Kidney (tissue), 14 donors: ENCODE measurements around the gene SELENOP. TPM values are rescaled to one million over a fixed set of nuclear protein-coding genes. Genes with fewer than 3 reads are reported as not detected.

Experiments used
- DNase-seq, 5 donors: peaks; one replicate each; pipeline ENCODE4 v3.0.0-alpha.2; 2013 to 2020
- FAIRE-seq: peaks from 2 replicates; lab custom pipeline; 2012; peaks lifted over from hg19 to GRCh38; lab: Jason Lieb, UNC
- H3K27ac ChIP-seq, 2 donors: one replicate each; pipeline ENCODE4 v1.7.0; 2013; ENCODE audit warnings: low read depth in 2 of 2, low read length in 2 of 2, inconsistent platforms in 1 of 2
- H3K27me3 ChIP-seq: one replicate; pipeline ENCODE4 v1.7.1; 2013; ENCODE audit warnings: low read length, inconsistent platforms; ENCODE audit not compliant: control insufficient read depth, insufficient read depth
- H3K36me3 ChIP-seq, 3 donors: one replicate each; pipeline versions ENCODE4 v1.7.0 to v1.7.1; 2013; ENCODE audit warnings: low read length in 3 of 3, control low read depth in 1 of 3, inconsistent platforms in 1 of 3; ENCODE audit not compliant: insufficient read depth in 3 of 3, control insufficient read depth in 2 of 3
- H3K4me1 ChIP-seq, 3 donors: one replicate each; pipeline versions ENCODE4 v1.7.0 to v1.7.1; 2013; ENCODE audit warnings: low read length in 3 of 3, inconsistent platforms in 1 of 3, low read depth in 1 of 3; ENCODE audit not compliant: control insufficient read depth in 2 of 3, insufficient read depth in 2 of 3
- H3K4me3 ChIP-seq, 3 donors: one replicate each; pipeline versions ENCODE4 v1.7.0 to v1.8.1; 2013; ENCODE audit warnings: low read length in 3 of 3, control low read depth in 1 of 3, inconsistent platforms in 1 of 3
- H3K9ac ChIP-seq, 3 donors: one replicate each; pipeline versions ENCODE4 v1.7.0 to v1.7.1; 2013; ENCODE audit warnings: low read length in 3 of 3, control low read depth in 1 of 3, inconsistent platforms in 1 of 3
- H3K9me3 ChIP-seq, 3 donors: one replicate each; pipeline versions ENCODE4 v1.7.0 to v1.7.1; 2013; ENCODE audit warnings: low read length in 3 of 3, control low read depth in 1 of 3, inconsistent platforms in 1 of 3; ENCODE audit not compliant: control insufficient read depth in 2 of 3, insufficient read depth in 1 of 3
- intact Hi-C: fragments of 100-400 bp; cut with DNase I; formaldehyde crosslinking; loops from one replicate; pipeline ENCODE4 v1.11.1; 2022
- polyA plus RNA-seq: library from polyadenylated mRNA; stranded (reverse); fragments of 350-450 nt; fragmentation: Illumina TruSeq; extraction: RNeasy Lipid Tissue Mini Kit (QIAGEN cat#74804); gene quantifications from one replicate; pipeline ENCODE4 v1.2.3, GENCODE V29; 2014; ENCODE audit warnings: low read depth, low replicate concordance; ENCODE audit not compliant: insufficient read depth
- total RNA-seq: library from RNA; stranded (reverse); fragmentation: NEBNext Ultra II Directional; extraction: Animal tissue kit (Norgen Biotek cat#: 25700); gene quantifications from one replicate; pipeline ENCODE4 v1.2.1, GENCODE V29; 2021
- TF ChIP-seq, protein P1 (sequence below): IDR thresholded peaks from 3 replicates; pipeline ENCODE4 v1.5.1; 2012; ENCODE audit warnings: mild to moderate bottlenecking, moderate library complexity, borderline replicate concordance; ENCODE audit not compliant: insufficient read depth; ENCODE audit errors: extremely low read depth
- donor health status: control.
- donor health status: control.
- donor health status: control.
- donor health status: control.
- donor health status: control.
- donor health status: DM: yes; HTN: yes; CAD: no.
- donor health status: Normal renal cell carcinoma (clear cell type).

Gene SELENOP
- total and polyA plus RNA-seq, 2 donors from 2014 or later: 305 to 390 TPM

DNA sequence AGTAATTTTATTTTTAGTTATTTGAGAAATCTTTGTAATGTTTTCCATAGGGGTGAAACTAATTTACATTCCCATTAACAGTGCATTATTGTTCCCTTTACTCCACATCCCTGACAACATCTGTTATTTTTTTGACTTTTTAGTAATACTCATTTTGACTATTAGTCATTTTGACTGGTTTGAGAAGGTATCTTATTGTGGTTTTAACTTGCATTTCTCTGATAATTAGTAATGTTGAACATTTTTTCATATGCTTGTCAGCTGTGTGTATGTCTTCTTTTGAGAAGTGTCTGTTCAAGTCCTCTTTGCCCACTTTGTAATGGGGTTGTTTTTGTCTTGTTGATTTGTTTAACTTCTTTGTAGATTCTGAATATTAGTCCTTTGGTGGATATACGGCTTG, 27.6 kb downstream of the SELENOP start:
- Histone ChIP-seq H3K4me1 (no peaks in the 10 kb centered on the region), H3K9ac (no peak overlapping the region), H3K9me3 (peaks cover 0 to 4% (median 4%) of the 10 kb centered on the region in 3 donors), H3K27me3 (no peaks in the 10 kb centered on the region), H3K4me3 (no peak overlapping the region), H3K27ac (no peak overlapping the region), H3K36me3 (no peaks in the 10 kb centered on the region)
- FAIRE-seq (no peak), DNase-seq (no peak)
- TF ChIP-seq, protein P1, sequence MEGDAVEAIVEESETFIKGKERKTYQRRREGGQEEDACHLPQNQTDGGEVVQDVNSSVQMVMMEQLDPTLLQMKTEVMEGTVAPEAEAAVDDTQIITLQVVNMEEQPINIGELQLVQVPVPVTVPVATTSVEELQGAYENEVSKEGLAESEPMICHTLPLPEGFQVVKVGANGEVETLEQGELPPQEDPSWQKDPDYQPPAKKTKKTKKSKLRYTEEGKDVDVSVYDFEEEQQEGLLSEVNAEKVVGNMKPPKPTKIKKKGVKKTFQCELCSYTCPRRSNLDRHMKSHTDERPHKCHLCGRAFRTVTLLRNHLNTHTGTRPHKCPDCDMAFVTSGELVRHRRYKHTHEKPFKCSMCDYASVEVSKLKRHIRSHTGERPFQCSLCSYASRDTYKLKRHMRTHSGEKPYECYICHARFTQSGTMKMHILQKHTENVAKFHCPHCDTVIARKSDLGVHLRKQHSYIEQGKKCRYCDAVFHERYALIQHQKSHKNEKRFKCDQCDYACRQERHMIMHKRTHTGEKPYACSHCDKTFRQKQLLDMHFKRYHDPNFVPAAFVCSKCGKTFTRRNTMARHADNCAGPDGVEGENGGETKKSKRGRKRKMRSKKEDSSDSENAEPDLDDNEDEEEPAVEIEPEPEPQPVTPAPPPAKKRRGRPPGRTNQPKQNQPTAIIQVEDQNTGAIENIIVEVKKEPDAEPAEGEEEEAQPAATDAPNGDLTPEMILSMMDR: no peak
- intact Hi-C loops: no loop called here

DNA sequence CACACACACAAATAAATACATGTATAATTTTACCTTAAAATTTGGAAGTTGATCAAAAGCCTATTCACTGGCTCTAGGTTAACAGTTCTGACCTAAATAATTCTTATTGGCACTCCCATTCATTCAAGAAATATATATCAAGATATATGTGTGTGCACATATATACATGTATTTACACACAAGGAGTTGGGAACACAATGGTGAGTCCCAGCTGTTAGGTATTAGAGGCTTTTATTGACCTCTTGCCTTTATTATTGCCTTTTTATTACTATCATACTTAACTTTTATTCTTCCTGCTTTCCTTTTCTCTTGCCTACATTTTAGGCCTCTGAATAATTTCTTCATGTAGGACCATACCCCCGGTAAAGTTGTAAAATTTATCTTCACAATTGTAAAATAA, 30.1 kb downstream of the SELENOP start:
- TF ChIP-seq, protein P1: no peak
- no peak for FAIRE-seq

DNA sequence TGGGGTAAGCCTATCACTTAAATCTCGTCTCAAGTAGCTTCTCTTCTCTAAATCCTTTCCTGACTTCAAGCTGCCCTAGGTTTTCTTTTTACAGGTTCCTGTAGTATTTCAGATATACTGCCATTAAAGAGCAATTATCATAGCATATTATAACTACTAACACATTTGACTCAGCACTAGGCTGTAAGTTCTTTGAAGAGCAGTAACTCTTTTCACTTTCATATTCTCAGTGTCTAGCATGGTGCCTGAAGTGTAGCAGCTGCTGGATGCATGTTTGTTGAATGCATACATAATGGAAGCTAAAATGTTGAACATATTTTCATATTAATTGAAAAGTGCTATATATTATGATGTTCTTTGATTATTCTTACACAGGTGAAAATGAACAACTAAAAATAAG, 32.6 kb downstream of the SELENOP start:
- Histone ChIP-seq H3K9me3 (no peaks in the 10 kb centered on the region), H3K36me3 (no peaks in the 10 kb centered on the region), H3K4me3 (no peak overlapping the region), H3K4me1 (no peaks in the 10 kb centered on the region), H3K27me3 (no peaks in the 10 kb centered on the region), H3K27ac (no peak overlapping the region), H3K9ac (no peak overlapping the region)
- DNase-seq (no peak), FAIRE-seq (no peak)
- TF ChIP-seq, protein P1: no peak
- intact Hi-C loops: no loop called here

More for the DNA sequence above, 30.1 kb downstream of the SELENOP start:
- Histone ChIP-seq H3K9ac (no peak overlapping the region), H3K4me3 (no peak overlapping the region), H3K36me3 (no peaks in the 10 kb centered on the region), H3K27me3 (no peaks in the 10 kb centered on the region), H3K9me3 (peaks cover 0 to 4% (median 4%) of the 10 kb centered on the region in 3 donors), H3K27ac (no peak overlapping the region), H3K4me1 (no peaks in the 10 kb centered on the region)
- intact Hi-C loops: no loop called here
- no peak for DNase-seq
